SH-SY5Y (cell line): ENCODE data around the gene HES4.

Experiments used
- GATA2 ChIP-seq: IDR thresholded peaks from 2 replicates; pipeline ENCODE4 v1.6.1; 2011; ENCODE audit warnings: mild to moderate bottlenecking, low read depth, low read length
- GATA3 ChIP-seq: IDR thresholded peaks from 2 replicates; pipeline ENCODE4 v1.6.1; 2011; ENCODE audit warnings: low read depth, mild to moderate bottlenecking, low read length, moderate library complexity

HES4 gene

DNA sequence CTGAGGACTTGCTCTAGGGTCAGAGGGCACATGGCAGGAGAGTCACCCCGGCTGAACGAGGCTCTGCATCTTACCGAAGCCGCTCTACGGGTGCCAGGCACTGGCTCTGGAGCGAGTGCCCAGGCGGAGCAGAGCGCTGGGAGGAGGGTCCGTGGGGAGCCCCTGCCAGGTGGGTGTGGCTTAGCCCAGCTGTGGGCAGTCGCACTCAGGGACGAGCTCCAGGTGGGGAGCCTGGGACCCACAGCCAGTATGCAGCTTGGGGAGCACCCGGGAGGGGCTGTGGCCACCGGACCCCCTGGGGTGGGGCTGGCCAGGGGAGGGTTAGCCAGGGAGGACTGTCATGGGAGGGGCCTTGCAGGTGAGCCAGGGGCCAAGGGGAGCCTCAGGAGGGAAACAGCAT, 23.8 kb upstream of the HES4 start:
- no peak for TF ChIP-seq GATA2
- TF ChIP-seq GATA3: no peak

DNA sequence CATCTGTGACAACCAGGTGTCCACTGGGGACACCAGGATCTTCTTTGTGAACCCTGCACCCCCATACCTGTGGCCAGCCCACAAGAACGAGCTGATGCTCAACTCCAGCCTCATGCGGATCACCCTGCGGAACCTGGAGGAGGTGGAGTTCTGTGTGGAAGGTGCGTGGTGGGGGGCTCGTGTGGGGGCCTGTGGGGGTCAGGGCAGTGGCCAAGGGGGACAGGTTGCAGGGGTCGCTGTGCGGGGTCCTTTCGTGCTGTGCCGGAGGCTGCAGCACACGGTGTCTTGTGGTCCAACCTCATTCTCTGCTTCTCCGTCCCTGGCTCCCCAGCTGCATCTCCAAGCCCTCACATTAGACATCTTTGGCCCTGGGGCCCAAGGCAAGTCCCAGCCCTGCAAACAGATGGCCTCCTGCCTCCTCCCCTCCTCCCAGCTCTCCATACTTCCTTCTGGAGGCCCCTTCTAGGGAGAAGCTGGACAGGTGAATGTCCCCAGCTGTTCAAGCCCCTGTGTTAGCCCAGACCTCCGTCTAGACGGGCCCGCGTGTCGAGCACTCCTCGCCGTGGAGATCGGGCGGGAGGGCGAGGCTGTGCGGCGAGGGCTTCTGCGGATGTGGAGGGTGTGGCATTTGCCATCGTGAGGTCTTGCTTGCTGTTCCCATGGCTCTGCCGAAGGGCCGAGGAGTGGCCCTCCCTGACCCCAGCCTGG, 22.6 kb upstream of the HES4 start:
- TF ChIP-seq GATA2 (no peak), GATA3 (no peak)

GRCh38 chr1:1021920-1022259, 22.0 kb upstream of the HES4 start:
- no peak for TF ChIP-seq GATA3
- no peak for TF ChIP-seq GATA2

- TF ChIP-seq GATA2: no peak
- no peak for TF ChIP-seq GATA3
Observed at GRCh38 chr1:1021010-1021919, 21.4 kb upstream of the HES4 start.

DNA sequence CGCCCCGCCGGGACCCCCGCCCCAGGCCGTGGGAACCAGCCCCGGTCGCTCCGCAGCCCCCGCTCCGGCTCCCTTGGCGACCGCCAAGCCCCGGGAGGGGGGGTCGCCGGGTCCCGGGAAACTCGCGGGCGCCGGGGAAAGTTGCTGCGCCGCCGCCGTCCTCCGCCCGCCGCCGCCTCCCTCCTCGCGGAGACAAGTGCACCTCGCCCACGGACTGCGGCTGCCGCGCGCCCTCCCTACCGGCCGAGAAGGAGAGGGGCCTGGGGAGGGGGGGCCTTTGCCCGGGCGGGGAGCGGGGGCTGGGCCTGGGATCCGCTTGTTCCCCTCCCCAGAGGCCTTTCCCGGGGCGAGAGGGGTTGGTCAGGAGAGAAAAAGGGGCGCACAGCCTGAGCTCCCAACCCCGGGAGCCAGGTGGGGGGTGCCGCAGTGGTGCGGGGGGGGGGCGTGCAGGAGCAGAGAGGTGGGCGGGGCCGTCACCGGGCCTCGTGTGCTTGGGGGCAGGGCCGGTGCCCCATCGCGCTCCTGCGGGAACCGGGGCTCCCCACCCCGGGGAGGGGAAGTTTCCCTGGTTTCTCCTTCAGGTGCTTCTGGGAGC, 20.6 kb upstream of the HES4 start:
- TF ChIP-seq GATA2: no peak

GRCh38 chr1:1020000-1020404, 20.1 kb upstream of the HES4 start, which contains the start of gene AGRN:
AGRN (plus strand) TSS chr1:1020120; CDS start chr1:1020173, 53 bp downstream.
- TF ChIP-seq GATA3: no peak
- TF ChIP-seq GATA2: no peak

- no peak for TF ChIP-seq GATA3
- TF ChIP-seq GATA2: no peak
Observed at GRCh38 chr1:1019122-1019999, 19.5 kb upstream of the HES4 start.

GRCh38 chr1:1014799-1015681, 15.1 kb upstream of the HES4 start:
- TF ChIP-seq GATA2 (no peak), GATA3 (no peak)

DNA sequence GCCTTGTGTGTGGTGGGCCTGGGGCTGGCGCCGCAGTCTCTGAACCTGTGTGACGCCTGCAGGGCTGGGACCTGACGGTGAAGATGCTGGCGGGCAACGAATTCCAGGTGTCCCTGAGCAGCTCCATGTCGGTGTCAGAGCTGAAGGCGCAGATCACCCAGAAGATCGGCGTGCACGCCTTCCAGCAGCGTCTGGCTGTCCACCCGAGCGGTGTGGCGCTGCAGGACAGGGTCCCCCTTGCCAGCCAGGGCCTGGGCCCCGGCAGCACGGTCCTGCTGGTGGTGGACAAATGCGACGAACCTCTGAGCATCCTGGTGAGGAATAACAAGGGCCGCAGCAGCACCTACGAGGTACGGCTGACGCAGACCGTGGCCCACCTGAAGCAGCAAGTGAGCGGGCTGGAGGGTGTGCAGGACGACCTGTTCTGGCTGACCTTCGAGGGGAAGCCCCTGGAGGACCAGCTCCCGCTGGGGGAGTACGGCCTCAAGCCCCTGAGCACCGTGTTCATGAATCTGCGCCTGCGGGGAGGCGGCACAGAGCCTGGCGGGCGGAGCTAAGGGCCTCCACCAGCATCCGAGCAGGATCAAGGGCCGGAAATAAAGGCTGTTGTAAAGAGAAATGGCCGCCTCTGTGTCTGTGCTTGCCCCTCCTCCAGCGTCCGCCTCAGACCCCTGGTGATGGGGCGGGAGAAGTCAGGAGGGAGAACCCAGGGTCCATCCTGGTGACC, 14.2 kb upstream of the HES4 start:
- no peak for TF ChIP-seq GATA2
- TF ChIP-seq GATA3: no peak

DNA sequence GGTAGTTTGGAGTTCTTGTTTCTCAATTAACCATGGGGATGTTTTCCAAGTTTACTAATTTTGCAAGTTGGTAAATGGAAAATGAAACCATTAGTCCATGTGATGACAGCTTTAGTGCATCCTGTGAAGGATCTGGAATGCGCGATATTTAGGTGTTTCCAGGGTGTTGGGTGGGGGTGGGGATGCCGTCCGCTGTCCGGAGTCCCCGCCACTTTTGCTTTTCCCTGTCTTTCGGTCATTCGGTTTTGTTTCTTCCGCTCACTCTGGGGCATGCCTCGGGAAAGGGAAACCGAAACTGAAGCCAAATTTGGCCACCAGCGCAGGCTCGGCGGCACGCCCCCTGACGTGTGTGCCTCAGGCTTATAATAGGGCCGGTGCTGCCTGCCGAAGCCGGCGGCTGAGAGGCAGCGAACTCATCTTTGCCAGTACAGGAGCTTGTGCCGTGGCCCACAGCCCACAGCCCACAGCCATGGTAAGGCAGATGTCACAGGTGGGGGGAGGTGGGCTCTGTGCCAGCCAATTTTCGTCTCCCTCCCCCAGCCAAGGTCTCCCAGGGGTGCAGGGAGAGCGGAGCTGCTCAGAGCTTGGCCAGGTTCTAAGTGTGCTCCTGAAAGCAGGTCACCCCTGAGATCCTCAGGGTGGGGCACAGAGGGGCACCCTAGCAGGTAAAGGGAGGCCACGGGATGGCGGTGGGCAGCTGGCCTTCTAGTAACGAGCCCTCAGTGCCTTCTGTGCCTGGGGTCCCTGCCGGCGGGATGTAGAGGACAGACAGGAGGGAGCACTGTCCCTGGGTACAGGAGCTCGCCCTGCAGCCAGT, 13.4 kb upstream of the HES4 start, which contains the start of gene ISG15:
ISG15 (plus strand) TSS at position 393 of the 817 bp plus-strand sequence; CDS start at position 470, 77 bp downstream.
- TF ChIP-seq GATA2 (no peak), GATA3 (no peak)

GRCh38 chr1:1011396-1011949, 11.6 kb upstream of the HES4 start:
- TF ChIP-seq GATA3 (no peak), GATA2 (no peak)
